GM12892 (cell line): ENCODE data around the gene ERBB2.

Experiments used
- POLR2A ChIP-seq: IDR thresholded peaks from 2 replicates; pipeline ENCODE4 v1.6.1; 2011; ENCODE audit warnings: low read depth, low read length, control low read depth
- POLR2AphosphoS5 ChIP-seq: IDR thresholded peaks from 2 replicates; pipeline ENCODE4 v1.6.1; 2011; ENCODE audit warnings: low read depth, low read length, control low read depth

DNA sequence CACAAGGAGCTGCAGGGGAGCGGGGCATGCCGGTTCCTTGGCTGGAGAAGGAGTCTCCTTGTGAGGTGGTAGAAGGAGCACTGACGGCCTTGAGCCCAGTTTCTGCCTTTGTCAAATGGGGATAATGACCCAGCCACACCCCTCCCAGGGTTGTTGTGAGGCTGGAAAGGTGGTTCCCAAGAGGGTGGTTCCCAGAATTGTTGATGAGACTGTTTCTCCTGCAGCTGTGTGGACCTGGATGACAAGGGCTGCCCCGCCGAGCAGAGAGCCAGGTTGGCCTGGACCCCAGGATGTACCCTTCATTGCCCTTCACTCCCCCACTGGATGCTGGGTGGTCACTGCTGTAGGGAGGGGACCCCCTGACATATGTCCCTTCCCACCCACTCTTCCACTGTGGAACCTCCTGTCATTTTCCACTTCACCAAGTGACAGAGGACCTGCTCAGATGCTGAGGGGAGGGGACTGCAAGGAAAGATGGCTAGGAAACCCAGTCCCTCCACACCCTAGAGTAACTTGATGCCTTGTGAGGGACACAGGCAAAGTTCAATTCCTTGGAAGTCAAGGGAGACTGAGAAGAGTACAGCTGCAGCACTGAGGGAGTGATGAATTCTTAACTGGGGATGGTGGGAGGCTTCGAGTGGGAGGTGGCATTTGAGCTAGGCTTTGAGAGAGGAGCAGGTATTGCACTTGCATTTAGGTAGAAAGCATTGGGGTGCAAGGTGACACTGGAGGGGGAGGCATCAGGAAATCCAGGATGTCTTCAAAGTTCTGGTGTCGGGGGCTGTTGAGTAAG lies 19.9 kb downstream of the ERBB2 start:
- TF ChIP-seq POLR2AphosphoS5 (no peak), POLR2A (no peak)
